Activated CD4-positive, alpha-beta T cell treated with anti-CD3 and anti-CD28 coated beads, Interleukin-10, Interleukin-2, amounts not matched to agents 100 ng/mL and 50 ng/mL, durations not matched to agents 16 hours and 8 hours (primary cell): ENCODE data around the gene CD163L1.

Source experiments
- DNase-seq: peaks from one replicate; pipeline ENCODE4 v3.0.0-alpha.2; 2020

CD163L1 gene

DNA sequence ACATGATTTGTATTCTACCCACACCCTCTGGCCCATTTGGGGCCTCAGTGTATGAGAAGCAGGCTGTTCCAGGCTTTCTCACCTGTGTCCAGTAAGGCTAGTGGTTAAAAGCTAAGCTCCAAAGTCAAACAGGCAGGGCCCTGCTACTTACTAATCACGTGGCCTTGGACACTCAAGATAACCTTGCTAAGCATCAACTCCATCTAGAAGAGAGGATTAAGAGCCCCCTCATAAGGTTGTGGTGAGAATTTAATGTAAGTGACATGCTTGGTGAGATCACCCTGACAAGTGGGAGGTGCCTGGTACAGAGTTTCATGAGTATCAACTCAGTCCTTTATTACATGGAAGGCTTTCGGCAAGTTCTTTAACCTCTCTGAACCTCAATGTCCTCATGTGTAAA, 122.3 kb downstream of the CD163L1 start:
- no peak for DNase-seq

DNA sequence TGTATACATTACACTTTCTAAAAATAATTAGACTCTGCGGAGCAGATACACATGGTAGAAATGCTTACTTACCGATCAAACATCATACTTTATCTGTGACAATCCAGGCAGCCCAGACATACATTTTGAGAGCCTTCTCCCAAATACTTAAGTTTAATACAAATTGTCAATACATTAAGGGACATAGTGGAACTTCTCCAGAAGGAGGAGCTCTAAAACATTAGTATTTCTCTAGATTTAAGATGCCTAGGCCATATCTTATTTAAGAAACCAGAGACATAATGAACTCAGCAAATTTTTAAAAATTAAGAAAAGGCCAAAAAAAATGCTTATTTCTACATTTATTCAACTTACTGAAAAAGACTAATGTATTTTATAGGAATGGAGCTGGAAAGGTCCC, 124.0 kb downstream of the CD163L1 start:
- DNase-seq, result no peak

DNA sequence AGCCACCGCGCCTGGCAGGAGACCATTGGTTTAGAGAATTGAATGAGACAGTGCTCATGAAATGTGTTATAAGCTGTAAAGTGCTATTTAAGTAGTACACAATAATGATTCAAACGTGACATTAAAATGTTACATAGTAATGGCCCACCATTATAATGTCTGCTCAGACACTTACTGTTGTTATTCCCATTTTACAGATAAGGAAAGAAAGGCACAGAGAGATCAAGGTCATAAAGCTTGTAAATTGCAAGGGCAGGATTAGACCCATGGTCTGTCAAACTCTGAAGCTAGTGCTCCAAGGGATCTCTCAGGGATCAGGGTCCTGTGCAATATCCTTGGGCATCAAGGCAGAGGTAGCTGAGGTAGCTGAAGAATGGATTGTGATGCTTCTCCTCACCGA, 133.9 kb downstream of the CD163L1 start:
- DNase-seq, result no peak
